Neuronal stem cell (in vitro differentiated cells): ENCODE measurements around the gene KCNQ1.

Source experiments
- DNase-seq: peaks from one replicate; pipeline ENCODE4 v3.0.0-alpha.2; 2013; ENCODE audit warnings: low spot score
- H2AFZ ChIP-seq: one replicate; pipeline ENCODE4 v1.6.1; 2013; ENCODE audit warnings: mild to moderate bottlenecking, low read length, inconsistent platforms
- H2AK5ac ChIP-seq: 2 replicates; pipeline ENCODE4 v1.6.1; 2013; ENCODE audit warnings: low read depth, mild to moderate bottlenecking, inconsistent platforms, low read length, moderate library complexity, mixed read lengths
- H2BK120ac ChIP-seq: 2 replicates; pipeline ENCODE4 v1.6.1; 2013; ENCODE audit warnings: low read depth, mild to moderate bottlenecking, inconsistent platforms, low read length, moderate library complexity, mixed read lengths
- H2BK12ac ChIP-seq: one replicate; pipeline ENCODE4 v1.6.1; 2013; ENCODE audit warnings: low read length, inconsistent platforms
- H2BK15ac ChIP-seq: 2 replicates; pipeline ENCODE4 v1.6.1; 2013; ENCODE audit warnings: mild to moderate bottlenecking, low read length, inconsistent platforms, mixed read lengths
- H2BK5ac ChIP-seq: one replicate; pipeline ENCODE4 v1.6.1; 2013; ENCODE audit warnings: inconsistent platforms, mild to moderate bottlenecking, low read length, moderate library complexity
- H3K14ac ChIP-seq: one replicate; pipeline ENCODE4 v1.6.1; 2013; ENCODE audit warnings: low read length, inconsistent platforms
- H3K18ac ChIP-seq: 2 replicates; pipeline ENCODE4 v1.6.1; 2013; ENCODE audit warnings: low read length, inconsistent platforms
- H3K23ac ChIP-seq: 2 replicates; pipeline ENCODE4 v1.6.1; 2013; ENCODE audit warnings: low read depth, mild to moderate bottlenecking, mixed read lengths, low read length, inconsistent platforms; ENCODE audit not compliant: poor library complexity
- H3K27ac ChIP-seq: replicated peaks from 3 replicates; pipeline ENCODE4 v1.5.1; 2013; ENCODE audit warnings: low read length, inconsistent platforms
- H3K27me3 ChIP-seq, 3 experiments: 2 replicates each; pipeline ENCODE4 v1.6.1; 2013; ENCODE audit warnings: low read length in 3 of 3, mild to moderate bottlenecking in 2 of 3, inconsistent platforms in 1 of 3, low read depth in 1 of 3, mixed read lengths in 1 of 3, moderate library complexity in 1 of 3; ENCODE audit not compliant: control insufficient read depth in 3 of 3, insufficient read depth in 3 of 3
- H3K36me3 ChIP-seq, 2 donors: replicated peaks in 1 of 2; 2 replicates each; pipeline ENCODE4 v1.6.1; 2013; ENCODE audit warnings: low read length in 2 of 2; ENCODE audit not compliant: control insufficient read depth in 2 of 2, insufficient read depth in 2 of 2
- H3K4ac ChIP-seq: 2 replicates; pipeline ENCODE4 v1.6.1; 2013; ENCODE audit warnings: inconsistent platforms, mild to moderate bottlenecking, low read length, moderate library complexity
- H3K4me1 ChIP-seq, 2 donors: 1 replicate in 1 of 2; 2 replicates in 1 of 2; pipeline ENCODE4 v1.6.1; 2013; ENCODE audit warnings: low read length in 2 of 2, low read depth in 1 of 2; ENCODE audit not compliant: control insufficient read depth in 2 of 2, insufficient read depth in 1 of 2
- H3K4me2 ChIP-seq: one replicate; pipeline ENCODE4 v1.6.1; 2013; ENCODE audit warnings: mild to moderate bottlenecking, low read length, inconsistent platforms; ENCODE audit not compliant: insufficient read depth, poor library complexity, severe bottlenecking
- H3K4me3 ChIP-seq, 2 donors: 2 replicates each; pipeline ENCODE4 v1.5.1; 2013; ENCODE audit warnings: low read length in 2 of 2, mild to moderate bottlenecking in 2 of 2, inconsistent platforms in 1 of 2, moderate library complexity in 1 of 2
- H3K79me1 ChIP-seq: one replicate; pipeline ENCODE4 v1.6.1; 2013; ENCODE audit warnings: low read depth, mild to moderate bottlenecking, inconsistent platforms, low read length, moderate library complexity
- H3K9ac ChIP-seq: one replicate; pipeline ENCODE4 v1.6.1; 2013; ENCODE audit warnings: mild to moderate bottlenecking, low read depth, low read length, inconsistent platforms; ENCODE audit not compliant: poor library complexity
- H3K9me3 ChIP-seq, 2 donors: replicated peaks in 1 of 2; 2 replicates each; pipeline versions ENCODE3 to v1.6.1; 2013; ENCODE audit warnings: low read length in 2 of 2, mild to moderate bottlenecking in 2 of 2, inconsistent platforms in 1 of 2, low read depth in 1 of 2, mixed read lengths in 1 of 2, moderate library complexity in 1 of 2; ENCODE audit not compliant: control insufficient read depth in 2 of 2, insufficient read depth in 1 of 2
- H4K8ac ChIP-seq: one replicate; pipeline ENCODE4 v1.6.1; 2013; ENCODE audit warnings: low read depth, mild to moderate bottlenecking, inconsistent platforms, low read length, moderate library complexity
- H4K91ac ChIP-seq: one replicate; pipeline ENCODE4 v1.6.1; 2013; ENCODE audit warnings: low read length, low read depth, mild to moderate bottlenecking, inconsistent platforms; ENCODE audit not compliant: poor library complexity
- WGBS, 2 donors: extraction: QIAGEN DNeasy Blood & Tissue Kit; methylation state at CpG; one replicate each; pipeline ENCODE4 v1.1.7; 2013; ENCODE audit warnings: missing lambda C conversion rate in 2 of 2, mixed read lengths in 1 of 2; ENCODE audit not compliant: insufficient read length in 2 of 2, insufficient replicate concordance in 1 of 2; ENCODE audit errors: extremely low coverage in 2 of 2; 5-methylcytosine and 5-hydroxymethylcytosine counted together

Gene KCNQ1

GRCh38 chr11:2807025-2807681, 362.3 kb downstream of the KCNQ1 start:
- no peak overlapping the region for H3K4me2 ChIP-seq
- H2BK120ac ChIP-seq = peak overlapping the region; percentile 17
- peaks cover 2 to 4% of the 10 kb centered on the region in 2 donors for H3K9me3 ChIP-seq
- H2AK5ac ChIP-seq = peak overlapping the region; percentile 94
- peaks cover 0 to 7% (median 0%) of the 10 kb centered on the region in 3 experiments for H3K27me3 ChIP-seq
- no peaks in the 10 kb centered on the region for H3K36me3 ChIP-seq
- H3K23ac ChIP-seq = no peak overlapping the region
- peaks cover 10 to 34% of the 10 kb centered on the region in 2 donors for H3K4me1 ChIP-seq
- no peak overlapping the region for H3K27ac ChIP-seq
- H3K4ac ChIP-seq = no peak overlapping the region
- no peak overlapping the region for H2BK12ac ChIP-seq
- no peak overlapping the region for H3K14ac ChIP-seq
- H3K18ac ChIP-seq = peak overlapping the region; percentile 65
- H3K9ac ChIP-seq = no peak overlapping the region
- WGBS, 2 donors = no CpG with 5 or more reads among the region's 39 CpGs
- no peak overlapping the region for H3K4me3 ChIP-seq
- H3K79me1 ChIP-seq = no peaks in the 10 kb centered on the region
- DNase-seq = no peak
- H4K91ac ChIP-seq = no peak overlapping the region
- H2BK15ac ChIP-seq = peak overlapping the region; percentile 71
- H2BK5ac ChIP-seq = no peak overlapping the region
- no peak overlapping the region for H4K8ac ChIP-seq
- peak overlapping the region; percentile 77 for H2AFZ ChIP-seq

DNA sequence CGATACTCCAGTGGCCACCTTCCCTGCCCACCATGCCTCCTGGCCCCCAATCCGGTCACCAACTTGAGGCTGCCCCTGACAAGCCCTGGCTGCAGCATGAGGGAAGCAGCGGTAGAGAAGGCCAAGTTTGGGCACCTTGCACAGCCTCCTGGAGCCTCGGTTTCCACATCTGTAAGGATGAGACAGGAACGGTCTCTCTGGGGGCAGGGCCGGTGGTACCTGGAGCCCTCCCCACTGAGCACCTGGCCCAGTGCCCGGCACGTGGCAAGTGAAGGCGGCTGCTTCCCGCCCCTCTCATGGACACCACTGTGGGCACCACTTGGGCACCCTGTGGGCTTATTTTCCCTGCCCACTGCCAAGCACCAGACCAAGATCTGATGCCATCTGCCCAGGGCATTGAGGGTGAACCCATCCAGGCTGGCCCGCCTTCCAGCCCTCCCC, 363.0 kb downstream of the KCNQ1 start:
- H3K14ac ChIP-seq = peak overlapping the region; percentile 71
- H3K36me3 ChIP-seq = no peaks in the 10 kb centered on the region
- H2AFZ ChIP-seq = no peak overlapping the region
- no peak overlapping the region for H4K91ac ChIP-seq
- WGBS, 2 donors = no CpG with 5 or more reads among the region's 11 CpGs
- H3K4me3 ChIP-seq = no peak overlapping the region
- no peak overlapping the region for H3K23ac ChIP-seq
- peak overlapping the region; percentile 71 for H2BK15ac ChIP-seq
- no peak overlapping the region for H3K27ac ChIP-seq
- no peak overlapping the region for H3K4me2 ChIP-seq
- H4K8ac ChIP-seq = no peak overlapping the region
- H3K4me1 ChIP-seq = peaks cover 10 to 36% of the 10 kb centered on the region in 2 donors
- H2BK120ac ChIP-seq = peak overlapping the region; percentile 69
- H3K9me3 ChIP-seq = peaks cover 2 to 4% of the 10 kb centered on the region in 2 donors
- H3K4ac ChIP-seq = peak overlapping the region; percentile 47
- H3K9ac ChIP-seq = no peak overlapping the region
- peak overlapping the region; percentile 94 for H2AK5ac ChIP-seq
- H3K18ac ChIP-seq = peak overlapping the region; percentile 84
- H2BK5ac ChIP-seq = no peak overlapping the region
- H3K79me1 ChIP-seq = no peaks in the 10 kb centered on the region
- peaks cover 0 to 7% (median 0%) of the 10 kb centered on the region in 3 experiments for H3K27me3 ChIP-seq
- no peak for DNase-seq
- H2BK12ac ChIP-seq = peak overlapping the region; percentile 98

DNA sequence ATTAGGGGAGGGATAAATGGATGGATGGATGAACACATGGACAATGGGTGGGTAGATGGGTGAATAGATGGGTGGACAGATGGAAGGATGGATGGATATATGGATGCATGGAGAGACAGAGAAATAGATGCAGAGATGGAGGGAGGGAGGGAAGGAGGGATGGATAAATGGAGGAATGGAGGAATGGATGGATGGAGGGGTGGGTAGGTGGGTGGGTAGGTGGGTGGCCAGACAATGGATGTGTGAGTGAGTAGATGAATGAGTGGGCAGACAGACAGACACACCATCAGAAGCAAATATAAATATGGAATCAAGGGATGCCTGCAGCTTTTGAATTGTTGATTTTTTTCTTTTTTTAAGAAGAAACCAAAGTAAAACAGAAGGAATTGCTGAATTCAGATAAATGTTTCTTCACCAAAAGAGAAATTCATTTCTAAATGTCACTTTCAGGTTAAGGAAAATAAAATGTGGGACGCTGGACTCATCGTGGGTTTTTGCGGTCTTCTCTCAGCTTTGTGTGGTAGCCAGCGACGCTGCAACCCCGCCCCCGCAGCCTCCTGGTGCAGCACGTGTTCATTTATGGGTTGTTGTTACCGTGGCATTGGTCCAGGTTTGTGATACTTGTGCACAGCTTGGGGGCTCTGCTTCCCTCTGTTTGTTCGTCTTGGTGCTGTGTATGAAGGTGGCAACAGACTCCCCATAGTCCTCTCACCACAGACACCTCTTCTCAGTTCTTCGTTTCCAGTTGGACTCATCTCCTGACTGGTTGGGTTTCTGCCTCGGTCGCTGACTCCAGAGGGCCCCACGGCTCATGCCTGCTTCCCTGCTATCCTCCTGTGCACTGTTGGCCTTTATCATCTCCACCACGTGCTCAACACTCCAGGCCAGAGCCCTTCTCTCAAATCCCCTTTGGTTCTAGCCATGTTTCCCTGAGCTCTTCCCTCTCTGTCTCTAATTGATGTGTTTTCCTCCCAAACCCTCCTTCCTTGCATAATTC, 364.3 kb downstream of the KCNQ1 start:
- H2BK120ac ChIP-seq = no peak overlapping the region
- H3K18ac ChIP-seq = peak overlapping the region; percentile 1
- H3K4ac ChIP-seq = no peak overlapping the region
- no peaks in the 10 kb centered on the region for H3K79me1 ChIP-seq
- H4K8ac ChIP-seq = no peak overlapping the region
- no peak overlapping the region for H3K27ac ChIP-seq
- no peak overlapping the region for H3K4me3 ChIP-seq
- H2BK15ac ChIP-seq = no peak overlapping the region
- peaks cover 0 to 1% (median 0%) of the 10 kb centered on the region in 3 experiments for H3K27me3 ChIP-seq
- H3K14ac ChIP-seq = no peak overlapping the region
- no peak overlapping the region for H4K91ac ChIP-seq
- no peak overlapping the region for H2BK5ac ChIP-seq
- H3K23ac ChIP-seq = no peak overlapping the region
- peaks cover 2 to 4% of the 10 kb centered on the region in 2 donors for H3K9me3 ChIP-seq
- H3K9ac ChIP-seq = no peak overlapping the region
- no CpG with 5 or more reads among the region's 15 CpGs for WGBS, 2 donors
- DNase-seq = no peak
- H3K4me2 ChIP-seq = no peak overlapping the region
- H2BK12ac ChIP-seq = no peak overlapping the region
- H2AK5ac ChIP-seq = no peak overlapping the region
- no peak overlapping the region for H2AFZ ChIP-seq
- peaks cover 12 to 38% of the 10 kb centered on the region in 2 donors for H3K4me1 ChIP-seq
- H3K36me3 ChIP-seq = no peaks in the 10 kb centered on the region

- H3K4me2 ChIP-seq = no peak overlapping the region
- no peak overlapping the region for H4K8ac ChIP-seq
- H3K27me3 ChIP-seq = no peaks in the 10 kb centered on the region
- DNase-seq = no peak
- no peak overlapping the region for H3K18ac ChIP-seq
- H3K36me3 ChIP-seq = no peaks in the 10 kb centered on the region
- H2AFZ ChIP-seq = no peak overlapping the region
- H3K27ac ChIP-seq = no peak overlapping the region
- no peak overlapping the region for H2BK120ac ChIP-seq
- no peak overlapping the region for H2BK15ac ChIP-seq
- no peak overlapping the region for H2BK5ac ChIP-seq
- H3K4ac ChIP-seq = no peak overlapping the region
- H2AK5ac ChIP-seq = no peak overlapping the region
- H3K23ac ChIP-seq = no peak overlapping the region
- no CpG with 5 or more reads among the region's 1 CpG for WGBS, 2 donors
- H2BK12ac ChIP-seq = no peak overlapping the region
- no peak overlapping the region for H4K91ac ChIP-seq
- H3K4me3 ChIP-seq = no peak overlapping the region
- peaks cover 2 to 4% of the 10 kb centered on the region in 2 donors for H3K9me3 ChIP-seq
- H3K4me1 ChIP-seq = peaks cover 12 to 32% of the 10 kb centered on the region in 2 donors
- H3K14ac ChIP-seq = no peak overlapping the region
- no peaks in the 10 kb centered on the region for H3K79me1 ChIP-seq
- no peak overlapping the region for H3K9ac ChIP-seq
Measured at GRCh38 chr11:2809854-2810253, 365.0 kb downstream of the KCNQ1 start.
